HG03575 (cell line): ENCODE data around the gene YAF2.
A peak's percentile ranks its signal among the peaks of the same experiment; 100 is the strongest.
"Not testable (repeated sequence)": the region's sequence is repeated elsewhere in the genome, so short reads cannot be mapped to it uniquely, and the experiment has no call there.

Experiments used
- ATAC-seq: cut with Tn5 transposase; IDR thresholded peaks from one replicate; pipeline ENCODE4 v1.9.1; 2021; ENCODE audit not compliant: unreplicated experiment, insufficient number of reproducible peaks, low FRiP score; ENCODE audit errors: extremely low read depth

YAF2 gene

GRCh38 chr12:42259699-42260098 lies 21.7 kb upstream of the YAF2 start:
- ATAC-seq, result no peak

- no peak for ATAC-seq
Measured at GRCh38 chr12:42255866-42256261, 17.8 kb upstream of the YAF2 start.

GRCh38 chr12:42255221-42255865 lies 17.3 kb upstream of the YAF2 start:
- ATAC-seq, result no peak

GRCh38 chr12:42252645-42253044 lies 14.6 kb upstream of the YAF2 start:
- not testable (repeated sequence) for ATAC-seq

- not testable (repeated sequence) for ATAC-seq
Measured at GRCh38 chr12:42249033-42249432, 11.0 kb upstream of the YAF2 start.

GRCh38 chr12:42240131-42240750 lies 2.2 kb upstream of the YAF2 start:
- no peak for ATAC-seq

- ATAC-seq, result no peak
Measured at GRCh38 chr12:42237853-42238239, 202 bp downstream of the YAF2 start.

- ATAC-seq, result peak; percentile 51
Measured at GRCh38 chr12:42237052-42237852, 796 bp downstream of the YAF2 start.

- ATAC-seq, result no peak
Measured at GRCh38 chr12:42236017-42236416, 2.0 kb downstream of the YAF2 start.

GRCh38 chr12:42235426-42235825 lies 2.6 kb downstream of the YAF2 start:
- ATAC-seq, result no peak

GRCh38 chr12:42234970-42235369 lies 3.1 kb downstream of the YAF2 start:
- no peak for ATAC-seq

- ATAC-seq, result not testable (repeated sequence)
Measured at GRCh38 chr12:42227525-42227924, 10.5 kb downstream of the YAF2 start.

- ATAC-seq, result not testable (repeated sequence)
Measured at GRCh38 chr12:42224501-42224900, 13.5 kb downstream of the YAF2 start.

GRCh38 chr12:42222724-42223123 lies 15.3 kb downstream of the YAF2 start:
- ATAC-seq, result no peak

GRCh38 chr12:42221726-42222125 lies 16.3 kb downstream of the YAF2 start:
- ATAC-seq, result no peak

- ATAC-seq, result no peak
Measured at GRCh38 chr12:42217656-42218055, 20.4 kb downstream of the YAF2 start.

- no peak for ATAC-seq
Measured at GRCh38 chr12:42216737-42217136, 21.3 kb downstream of the YAF2 start.

- ATAC-seq, result not testable (repeated sequence)
Measured at GRCh38 chr12:42215759-42216158, 22.3 kb downstream of the YAF2 start.

GRCh38 chr12:42213954-42214426 lies 24.1 kb downstream of the YAF2 start:
- no peak for ATAC-seq

- no peak for ATAC-seq
Measured at GRCh38 chr12:42213023-42213422, 25.0 kb downstream of the YAF2 start.
